Esophagus squamous epithelium (tissue), 5 donors: ENCODE data around the gene ZNF385D. TPM values are rescaled to one million over a fixed set of nuclear protein-coding genes. Genes with fewer than 3 reads are reported as not detected.

Source experiments
- DNase-seq: peaks from one replicate; lab custom pipeline; 2025; lab: John Stamatoyannopoulos, UW
- H3K27ac ChIP-seq, 4 donors: fragments of 200-600 bp; sonication (generic); one replicate each; pipeline ENCODE4 v1.5.1; 2016 to 2019; ENCODE audit warnings: mild to moderate bottlenecking in 1 of 4
- H3K27me3 ChIP-seq, 4 donors: fragments of 200-600 bp; sonication (generic); 1 replicate in 3 of 4; 2 replicates in 1 of 4; pipeline versions ENCODE4 v1.5.1 to v1.6.0; 2017 to 2021; ENCODE audit warnings: antibody characterized with exemption in 1 of 4
- H3K36me3 ChIP-seq, 3 donors: fragments of 200-600 bp; sonication (generic); one replicate each; pipeline ENCODE4 v1.5.1; 2016 to 2019
- H3K4me1 ChIP-seq, 3 donors: fragments of 200-600 bp; sonication (generic); one replicate each; pipeline ENCODE4 v1.5.1; 2017 to 2019
- H3K4me3 ChIP-seq, 4 donors: fragments of 200-600 bp; sonication (generic); 1 replicate in 3 of 4; 2 replicates in 1 of 4; pipeline ENCODE4 v1.5.1; 2016 to 2019; ENCODE audit warnings: mild to moderate bottlenecking in 2 of 4, moderate library complexity in 1 of 4
- H3K9me3 ChIP-seq, 3 donors: fragments of 200-600 bp; sonication (generic); one replicate each; pipeline ENCODE4 v1.5.1; 2016 to 2019
- CTCF ChIP-seq, 6 experiments: fragments of 450-650 bp in 4 of 6; fragments of 200-600 bp in 2 of 6; sonication (generic) in 2 of 6; IDR thresholded peaks; one replicate each; pipeline ENCODE4 v1.5.1; 2016 to 2019; ENCODE audit warnings: antibody characterized with exemption in 6 of 6, mild to moderate bottlenecking in 4 of 6, moderate library complexity in 4 of 6
- POLR2A ChIP-seq, 4 donors: fragments of 450-650 bp; IDR thresholded peaks; one replicate each; pipeline ENCODE4 v1.6.1; 2017; ENCODE audit warnings: antibody characterized with exemption in 4 of 4, mild to moderate bottlenecking in 4 of 4, moderate library complexity in 3 of 4
- WGBS, 2 donors: methylation state at CpG; one replicate each; pipeline ENCODE4 v1.1.5; 2018; 5-methylcytosine and 5-hydroxymethylcytosine counted together
- intact Hi-C: fragments of 100-400 bp; cut with DNase I; formaldehyde crosslinking; loops from one replicate; pipeline ENCODE4 v1.15.0; 2022
- total RNA-seq, 4 donors: library from RNA; depleted of rRNA; stranded (reverse); fragments of >200 nt; gene quantifications; one replicate each; pipeline ENCODE4 v1.1.0, GENCODE V29; 2016
- donor health status: DM: yes; HTN: yes; CAD: no.

ZNF385D gene
- total RNA-seq, 4 donors from 2014 or later: 0.04 to 3.4 (median 0.50) TPM

- Histone ChIP-seq H3K4me1 (no peaks in the 10 kb centered on the region), H3K4me3 (no peak overlapping the region), H3K27ac (peak overlapping the region in 2 of 4 donors; percentile 37 to 43), H3K9me3 (no peaks in the 10 kb centered on the region), H3K36me3 (no peaks in the 10 kb centered on the region), H3K27me3 (no peaks in the 10 kb centered on the region)
- 41 to 44% methylated on average over 8 of the region's 8 CpGs for WGBS, 2 donors
- intact Hi-C loops: no loop called here
- no peak for DNase-seq
- TF ChIP-seq POLR2A (IDR thresholded peaks at IDR 0.05) (no peak), CTCF (IDR thresholded peaks at IDR 0.05) (no peak)
Observed at GRCh38 chr3:21785765-21786437, 34.9 kb upstream of the ZNF385D start.

GRCh38 chr3:21783839-21784238, 32.8 kb upstream of the ZNF385D start:
- DNase-seq: no peak
- no peak overlapping the region for H3K27ac ChIP-seq
- no peak overlapping the region for H3K4me3 ChIP-seq

GRCh38 chr3:21781355-21781754, 30.3 kb upstream of the ZNF385D start:
- no peaks in the 10 kb centered on the region for H3K27me3 ChIP-seq
- whole genome bisulfite sequencing, 2 donors: 44 to 53% methylated on average over 2 of the region's 2 CpGs
- no peak for TF ChIP-seq POLR2A (IDR thresholded peaks at IDR 0.05)
- TF ChIP-seq CTCF (IDR thresholded peaks at IDR 0.05): no peak
- no peaks in the 10 kb centered on the region for H3K4me1 ChIP-seq
- H3K27ac ChIP-seq: no peak overlapping the region
- intact Hi-C loops: no loop called here
- H3K9me3 ChIP-seq: no peaks in the 10 kb centered on the region
- H3K4me3 ChIP-seq: no peak overlapping the region
- DNase-seq: no peak
- H3K36me3 ChIP-seq: no peaks in the 10 kb centered on the region

More at GRCh38 chr3:21783839-21784238, 32.8 kb upstream of the ZNF385D start:
- intact Hi-C loops: no loop called here
- H3K36me3 ChIP-seq: no peaks in the 10 kb centered on the region
- H3K27me3 ChIP-seq: no peaks in the 10 kb centered on the region
- H3K4me1 ChIP-seq: no peaks in the 10 kb centered on the region
- TF ChIP-seq POLR2A (IDR thresholded peaks at IDR 0.05) (no peak), CTCF (IDR thresholded peaks at IDR 0.05) (no peak)
- 51 to 59% methylated on average over 4 of the region's 4 CpGs for WGBS, 2 donors
- no peaks in the 10 kb centered on the region for H3K9me3 ChIP-seq

GRCh38 chr3:21779909-21780308, 28.9 kb upstream of the ZNF385D start:
- Histone ChIP-seq H3K27me3 (no peaks in the 10 kb centered on the region), H3K4me3 (no peak overlapping the region), H3K36me3 (no peaks in the 10 kb centered on the region), H3K27ac (peak overlapping the region in 1 of 4 donors; percentile 18), H3K9me3 (no peaks in the 10 kb centered on the region), H3K4me1 (no peaks in the 10 kb centered on the region)
- DNase-seq: no peak
- TF ChIP-seq POLR2A (IDR thresholded peaks at IDR 0.05) (no peak), CTCF (IDR thresholded peaks at IDR 0.05) (no peak)
- intact Hi-C loops: no loop called here
- WGBS, 2 donors: 32 to 52% methylated on average over 1 of the region's 1 CpG

- 74% methylated on average over 1 of the region's 1 CpG for WGBS, 2 donors
- H3K4me1 ChIP-seq: no peaks in the 10 kb centered on the region
- DNase-seq: no peak
- no peaks in the 10 kb centered on the region for H3K9me3 ChIP-seq
- no peaks in the 10 kb centered on the region for H3K36me3 ChIP-seq
- intact Hi-C loops: no loop called here
- no peak for TF ChIP-seq POLR2A (IDR thresholded peaks at IDR 0.05)
- TF ChIP-seq CTCF (IDR thresholded peaks at IDR 0.05): no peak
- peak overlapping the region in 1 of 4 donors; percentile 23 for H3K27ac ChIP-seq
- H3K4me3 ChIP-seq: no peak overlapping the region
- H3K27me3 ChIP-seq: no peaks in the 10 kb centered on the region
Observed at GRCh38 chr3:21778715-21779114, 27.7 kb upstream of the ZNF385D start.
